Activated CD8-positive, alpha-beta memory T cell treated with anti-CD3 and anti-CD28 coated beads for 36 hours (primary cell): ENCODE data around the gene HOMER2. TPM values are rescaled to one million over a fixed set of nuclear protein-coding genes. Genes with fewer than 3 reads are reported as not detected.
"Not testable (repeated sequence)": the region's sequence is repeated elsewhere in the genome, so short reads cannot be mapped to it uniquely, and the experiment has no call there.

Experiments used
- CTCF ChIA-PET: fragments of 350-600 bp; sonication (Branson Sonifier 250); formaldehyde crosslinking; loops from one replicate; lab custom pipeline; 2021; ENCODE audit warnings: antibody characterized with exemption; lab: Charles Lee
- POLR2A ChIA-PET: fragments of 350-600 bp; sonication (Branson Sonifier 250); formaldehyde crosslinking; loops from one replicate; lab custom pipeline; 2021; ENCODE audit warnings: antibody characterized with exemption; lab: Charles Lee
- total RNA-seq, 2 experiments: library from RNA; stranded (reverse); gene quantifications; one replicate each; pipeline ENCODE4 v1.2.3, GENCODE V29; 2021

HOMER2 gene
- total RNA-seq, 2 experiments from 2014 or later, result 8.6 to 10.8 TPM

DNA sequence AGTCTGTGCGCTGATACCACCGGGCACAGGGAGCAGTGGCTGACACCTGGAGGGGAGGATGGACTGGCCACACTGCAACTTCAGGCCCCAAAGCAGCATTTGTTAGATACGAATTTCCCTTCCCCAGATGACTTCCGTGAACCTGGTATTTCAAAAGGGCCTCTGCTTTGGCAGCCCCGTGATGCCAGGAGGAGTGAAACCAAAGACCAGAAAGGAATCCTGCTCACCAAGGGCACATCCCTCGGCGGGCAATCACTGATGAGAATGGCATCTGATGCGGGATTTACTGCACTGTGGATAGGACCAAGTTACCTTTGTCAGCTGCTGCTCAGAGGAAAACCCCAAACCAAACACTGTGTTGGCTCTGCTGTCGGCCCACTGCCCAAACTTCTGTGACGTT is 77.6 kb downstream of the HOMER2 start:
- CTCF ChIA-PET, result no interaction called here
- POLR2A ChIA-PET, result no interaction called here

- CTCF ChIA-PET, result no interaction called here
- POLR2A ChIA-PET, result no interaction called here
These were observed 78.3 kb downstream of the HOMER2 start for GRCh38 chr15:82874267-82874666.

DNA sequence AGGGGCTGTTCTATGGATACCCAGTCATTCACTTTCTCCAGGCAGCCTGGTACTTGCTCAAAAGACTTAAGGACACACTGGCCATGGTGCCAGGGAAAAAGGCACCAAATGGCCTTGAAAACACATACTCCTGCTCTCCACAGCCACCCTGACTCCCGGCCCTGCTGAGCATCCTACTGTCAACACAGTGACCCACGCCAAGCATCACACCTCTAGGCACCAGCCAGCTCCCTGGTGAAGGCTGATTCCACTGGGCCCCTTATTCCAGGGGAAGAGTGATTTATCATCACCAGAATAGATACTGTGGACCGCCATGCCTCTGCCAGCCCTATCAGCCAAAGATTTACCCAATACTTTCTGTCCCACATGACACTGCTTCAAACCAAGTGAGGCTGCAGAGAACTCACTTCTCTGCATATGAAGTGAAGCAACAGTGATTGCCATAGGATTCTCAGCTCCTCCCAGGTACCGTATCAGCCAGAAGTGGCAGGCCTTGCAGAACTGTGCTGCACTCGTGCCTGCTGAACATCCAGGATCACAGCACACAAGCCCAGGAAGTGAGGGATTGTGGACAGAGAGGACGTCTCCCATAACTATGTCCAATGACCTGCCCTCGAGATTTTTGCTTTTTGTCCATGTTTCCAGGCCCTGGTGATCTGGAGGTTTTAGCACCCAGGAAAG is 79.4 kb downstream of the HOMER2 start:
- POLR2A ChIA-PET, result no interaction called here
- CTCF ChIA-PET, result interaction anchor here (1.5 kb wide), 1 partner anchor 22 kb away, joined by 3 read pairs; no protein-coding TSS in a partner anchor

DNA sequence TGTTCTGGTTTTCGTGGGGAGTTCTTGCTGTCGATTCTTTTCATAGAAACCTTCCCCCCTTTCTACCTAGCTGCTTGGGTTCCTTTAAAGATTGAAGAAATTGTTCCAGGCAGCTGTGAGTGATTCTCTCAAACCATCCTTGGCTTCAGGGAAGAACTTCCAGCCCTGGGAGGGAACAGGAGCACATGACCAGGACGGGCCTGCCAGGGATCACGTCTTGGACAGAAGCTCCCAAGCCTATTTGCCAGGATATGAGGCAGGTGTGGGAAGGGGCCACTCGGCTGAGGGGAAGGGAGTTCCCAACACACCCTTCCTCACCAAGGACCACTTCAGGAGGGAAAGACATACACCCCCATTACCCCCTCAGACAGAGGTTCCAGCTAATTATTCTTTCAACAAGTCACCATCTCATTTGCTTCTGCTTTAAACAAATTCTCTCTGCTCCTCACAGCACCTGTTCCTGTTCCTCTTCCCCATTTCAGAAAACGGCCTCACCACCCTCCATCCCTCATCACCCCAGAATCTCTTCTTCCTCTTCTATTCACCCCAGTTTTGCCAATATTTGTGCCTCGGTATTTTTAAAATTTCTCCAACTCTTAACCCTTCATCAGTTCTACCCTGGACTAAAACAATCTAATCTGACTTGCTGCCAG is 80.6 kb downstream of the HOMER2 start:
- POLR2A ChIA-PET, result no interaction called here

GRCh38 chr15:82871358-82871757 is 81.2 kb downstream of the HOMER2 start:
- ChIA-PET POLR2A (no interaction called here), CTCF (interaction anchor here (1.5 kb wide), 1 partner anchor 20 kb away, joined by 3 read pairs; no protein-coding TSS in a partner anchor)

More for the DNA sequence above, 80.6 kb downstream of the HOMER2 start:
- CTCF ChIA-PET, result interaction anchor here (1.5 kb wide), 1 partner anchor 21 kb away, joined by 3 read pairs; no protein-coding TSS in a partner anchor

DNA sequence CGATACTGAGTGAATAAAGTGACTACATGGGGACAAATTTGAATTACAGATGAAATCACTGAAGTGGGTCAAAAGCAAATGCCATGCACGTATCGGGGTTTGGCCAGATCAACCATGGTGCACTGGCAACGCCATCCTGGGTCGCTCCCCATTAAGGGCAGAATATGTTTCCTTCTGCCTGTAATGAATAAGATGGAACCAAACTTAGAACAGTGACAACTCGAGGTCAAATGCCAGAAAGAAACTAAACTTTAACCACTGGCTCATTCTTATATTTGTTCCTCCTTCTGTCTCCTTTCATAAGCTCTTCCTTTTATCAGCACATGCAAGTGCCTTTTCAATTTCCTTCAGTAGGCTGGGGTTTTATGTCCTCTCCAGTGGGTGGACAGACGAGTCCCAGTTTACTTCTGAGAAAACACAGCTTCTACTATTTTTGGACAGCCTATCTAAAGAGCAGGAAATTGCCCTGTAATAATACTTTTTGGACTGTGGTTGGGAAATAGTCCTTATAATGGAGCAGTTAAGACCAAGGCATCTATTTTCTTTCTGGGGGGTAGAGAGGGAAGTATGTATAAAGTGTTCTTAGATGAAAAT is 81.7 kb downstream of the HOMER2 start:
- ChIA-PET CTCF (no interaction called here), POLR2A (no interaction called here)

DNA sequence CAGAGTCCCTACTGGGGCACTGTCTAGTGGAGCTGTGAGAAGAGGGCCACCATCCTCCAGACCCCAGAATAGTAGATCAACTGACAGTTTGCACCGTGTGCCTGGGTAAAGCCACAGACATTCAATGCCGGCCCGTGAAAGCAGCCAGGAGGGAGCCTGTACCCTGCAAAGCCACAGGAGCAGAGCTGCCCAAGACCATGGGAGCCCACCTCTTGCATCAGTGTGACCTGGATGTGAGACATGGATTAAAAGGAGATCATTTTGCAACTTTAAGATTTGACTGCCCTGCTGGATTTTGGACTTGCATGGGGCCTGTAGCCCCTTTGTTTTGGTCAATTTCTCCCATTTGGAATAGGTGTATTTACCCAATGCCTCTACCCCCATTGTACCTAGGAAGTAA is 86.5 kb downstream of the HOMER2 start:
- POLR2A ChIA-PET, CTCF ChIA-PET: not testable (repeated sequence)

DNA sequence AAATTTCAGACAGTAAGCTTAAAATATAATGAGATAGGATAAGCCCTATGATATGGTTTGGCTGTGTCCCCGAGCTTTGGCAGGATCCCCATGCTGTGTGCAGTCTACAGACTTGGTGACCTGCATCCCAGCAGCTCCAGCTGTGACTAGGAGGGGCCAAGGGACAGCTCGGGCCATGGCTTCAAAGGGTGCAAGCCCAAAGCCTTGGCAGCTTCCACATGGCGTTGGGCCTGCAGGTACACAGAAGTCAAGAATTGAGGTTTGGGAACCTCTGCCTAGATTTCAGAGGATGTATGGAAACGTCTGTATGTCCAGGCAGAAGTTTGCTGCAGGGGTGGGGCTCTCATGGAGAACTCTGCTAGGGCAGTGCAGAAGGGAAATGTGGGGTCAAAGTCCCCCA is 86.9 kb downstream of the HOMER2 start:
- POLR2A ChIA-PET, result not testable (repeated sequence)

GRCh38 chr15:82864967-82865366 is 87.6 kb downstream of the HOMER2 start:
- ChIA-PET POLR2A (no interaction called here), CTCF (interaction anchor here (1.0 kb wide), 1 partner anchor 16 kb away, joined by 3 read pairs; no protein-coding TSS in a partner anchor)

More for the DNA sequence above, 86.9 kb downstream of the HOMER2 start:
- CTCF ChIA-PET, result not testable (repeated sequence)

DNA sequence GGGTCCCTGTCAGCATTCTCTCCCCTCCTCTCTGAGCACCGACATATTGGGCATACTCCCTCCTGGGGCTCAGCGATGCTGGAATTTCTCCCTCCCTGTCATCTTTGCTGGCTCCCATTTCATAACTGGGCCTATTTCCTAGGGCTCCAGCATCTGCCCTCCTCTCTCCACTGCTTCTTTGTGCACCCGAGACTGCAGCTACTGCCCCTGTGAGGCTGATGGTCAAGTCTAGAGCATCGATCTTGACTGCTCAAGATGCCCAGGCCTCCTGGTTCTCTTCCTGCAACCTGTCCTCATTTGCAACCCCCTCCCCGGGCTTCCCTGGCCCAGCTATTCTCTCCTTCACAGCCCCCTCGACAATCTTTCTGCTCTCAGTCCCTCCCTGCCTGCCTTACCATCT is 89.6 kb downstream of the HOMER2 start:
- ChIA-PET CTCF (no interaction called here), POLR2A (no interaction called here)

GRCh38 chr15:82858932-82859331 is 93.6 kb downstream of the HOMER2 start:
- ChIA-PET CTCF (no interaction called here), POLR2A (no interaction called here)

DNA sequence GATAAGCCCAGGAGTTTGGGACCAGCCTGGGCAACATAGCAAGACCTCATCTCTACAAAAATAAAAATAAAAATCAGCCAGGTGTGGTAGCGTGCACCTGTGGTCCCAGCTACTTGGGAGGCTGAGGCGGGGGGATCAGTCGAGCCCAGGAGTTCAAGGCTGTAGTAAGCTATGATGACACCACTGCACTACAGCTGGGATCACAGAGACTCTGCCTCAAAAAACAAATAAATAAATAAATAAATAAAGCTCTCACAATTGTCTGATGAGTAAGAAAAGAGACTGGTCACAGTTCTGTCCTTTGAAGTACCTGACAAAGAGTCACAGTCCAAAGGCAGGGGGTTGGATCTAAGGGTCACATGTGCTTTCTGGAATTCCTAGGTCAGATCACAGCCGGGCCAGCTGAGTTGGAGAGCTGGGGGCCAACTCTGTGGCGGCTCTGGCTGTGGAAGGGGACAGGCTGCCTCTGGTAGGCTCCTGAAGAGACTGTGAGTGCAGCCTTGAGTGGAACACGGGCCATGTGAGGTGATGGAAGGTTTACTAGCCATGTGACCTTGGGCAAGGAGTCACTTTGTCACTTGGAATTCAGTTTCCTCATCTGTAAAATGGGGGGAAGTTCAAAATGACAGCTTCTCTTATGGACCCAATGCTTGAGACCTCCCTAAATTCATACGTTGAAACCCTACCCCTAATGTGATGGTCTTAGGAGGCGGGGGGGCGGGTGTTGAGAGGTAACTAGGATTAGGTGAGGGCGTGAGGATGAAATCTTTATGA is 95.9 kb downstream of the HOMER2 start:
- POLR2A ChIA-PET, result no interaction called here
- CTCF ChIA-PET, result interaction anchor here (0.8 kb wide), 1 partner anchor 12 kb away, joined by 3 read pairs; no protein-coding TSS in a partner anchor

DNA sequence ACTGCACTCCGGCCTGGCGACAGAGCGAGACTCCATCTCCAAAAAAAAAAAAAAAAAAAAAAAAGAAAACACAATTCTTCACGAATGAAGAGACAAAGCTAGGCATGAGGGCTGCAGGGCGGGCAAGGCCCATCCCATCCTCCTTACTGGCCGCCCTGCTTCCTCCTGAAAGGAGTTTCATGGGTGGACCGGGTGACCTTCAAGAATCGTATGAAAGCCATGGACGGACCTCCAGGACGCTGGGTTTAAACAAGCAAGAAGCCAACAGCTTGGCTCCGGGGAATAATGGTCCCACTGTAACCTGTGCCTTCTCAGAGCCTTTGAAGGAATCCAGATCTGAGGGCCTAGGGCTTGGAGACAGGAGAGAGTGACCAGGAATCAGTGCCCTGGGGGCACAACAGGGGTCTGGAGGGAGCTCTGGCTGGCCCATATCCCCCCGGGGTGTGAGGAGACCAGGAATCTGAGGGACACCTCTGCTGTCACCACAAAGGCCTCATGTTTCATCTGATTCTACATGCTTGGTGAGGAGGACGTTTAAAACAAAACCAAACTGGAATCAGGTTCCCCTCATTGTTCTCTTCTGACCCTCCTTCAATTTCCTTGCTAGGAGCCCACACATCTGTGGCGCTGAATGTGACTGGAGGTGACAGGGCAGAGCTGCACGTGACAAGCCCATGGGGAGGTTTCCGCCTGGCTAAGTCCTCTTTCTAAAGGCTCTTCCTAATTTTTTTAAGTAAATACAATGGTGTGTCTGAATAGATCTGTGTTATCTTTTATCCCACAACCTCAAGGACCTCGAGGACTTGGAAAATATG is 97.0 kb downstream of the HOMER2 start:
- ChIA-PET POLR2A (no interaction called here), CTCF (interaction anchor here (0.5 kb wide), 1 partner anchor 553 kb away, joined by 3 read pairs; no protein-coding TSS in a partner anchor)

DNA sequence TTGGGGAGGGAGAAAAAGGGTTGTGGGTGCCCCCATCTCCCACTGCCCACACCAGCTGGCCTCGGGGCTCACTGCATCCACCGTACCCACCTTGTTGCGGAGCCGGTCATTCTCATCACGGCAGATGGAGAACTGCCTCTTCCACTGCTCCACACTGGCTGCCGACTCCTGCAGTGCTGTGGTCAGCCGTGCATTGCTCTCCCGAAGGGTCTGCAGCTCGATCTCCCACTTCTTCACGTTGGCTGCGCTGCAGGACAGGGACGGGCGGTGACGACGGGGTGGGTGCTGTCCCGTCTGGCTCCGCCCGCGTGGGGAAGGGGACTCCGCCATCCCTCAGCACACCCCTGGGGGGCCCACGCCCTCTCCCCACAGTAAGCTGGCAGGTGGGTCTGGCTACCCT is 98.0 kb downstream of the HOMER2 start:
- CTCF ChIA-PET, result no interaction called here
- POLR2A ChIA-PET, result no interaction called here

DNA sequence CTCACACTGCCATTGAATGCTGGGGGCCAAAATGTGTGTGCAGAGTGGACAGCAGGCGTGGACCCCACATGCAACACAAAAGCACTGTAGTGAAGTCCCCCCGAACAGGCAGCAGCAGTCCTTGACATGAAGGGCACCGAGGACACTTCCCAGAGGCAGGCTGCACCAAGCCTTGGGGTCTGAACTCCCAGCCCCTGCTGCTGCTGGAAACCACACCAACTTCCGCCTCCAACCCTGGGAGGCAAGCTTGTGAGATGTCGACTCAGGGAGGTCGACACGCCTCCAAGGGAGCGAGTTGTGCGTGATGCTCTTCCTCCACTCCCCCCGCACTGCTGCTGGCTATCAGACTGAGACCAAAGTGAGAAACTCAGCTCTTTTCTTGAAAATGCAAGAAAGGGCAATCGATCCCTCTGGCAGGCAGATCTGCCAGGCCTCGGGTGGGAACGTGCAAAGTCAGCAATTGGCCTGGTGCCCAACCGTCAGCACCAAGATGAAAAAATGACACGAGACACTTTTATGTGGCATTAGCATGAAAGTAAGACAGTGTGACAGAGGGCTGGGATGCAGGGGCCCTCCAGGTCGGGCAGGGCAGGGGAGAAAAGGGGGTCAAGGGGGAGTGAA is 99.5 kb downstream of the HOMER2 start:
- POLR2A ChIA-PET, result no interaction called here

GRCh38 chr15:82851981-82852511 is 100.5 kb downstream of the HOMER2 start:
- CTCF ChIA-PET, result no interaction called here
- POLR2A ChIA-PET, result no interaction called here

More for the DNA sequence above, 99.5 kb downstream of the HOMER2 start:
- CTCF ChIA-PET, result no interaction called here

- CTCF ChIA-PET, result interaction anchor here (1.1 kb wide), 1 partner anchor 21 kb away, joined by 3 read pairs; no protein-coding TSS in a partner anchor
- POLR2A ChIA-PET, result no interaction called here
These were observed 101.1 kb downstream of the HOMER2 start for GRCh38 chr15:82851306-82851850.

DNA sequence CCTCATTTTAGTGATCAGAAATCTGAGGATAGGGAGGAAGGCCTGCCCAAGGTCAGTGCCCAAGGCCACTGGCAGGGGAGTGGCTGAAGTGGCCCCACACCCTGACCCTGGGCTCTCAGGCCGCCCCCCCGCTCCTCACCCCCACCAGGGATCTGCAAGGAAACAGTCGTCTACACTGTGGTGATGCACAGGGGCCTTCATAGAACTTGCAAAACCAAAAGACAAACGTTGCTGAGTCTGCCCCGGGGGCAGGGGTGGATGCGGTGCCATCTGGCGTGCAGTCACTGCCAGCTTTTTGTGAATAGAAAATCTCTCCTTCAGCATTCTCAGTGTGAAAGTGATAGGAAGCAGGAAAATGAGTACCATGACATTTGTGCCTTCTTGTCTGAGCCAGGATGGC is 101.8 kb downstream of the HOMER2 start:
- POLR2A ChIA-PET, result no interaction called here

More for the DNA sequence above, 101.8 kb downstream of the HOMER2 start:
- CTCF ChIA-PET, result interaction anchor here (1.1 to 1.6 kb wide), 2 partner anchors 21 to 149 kb away, joined by 3 to 9 read pairs; no protein-coding TSS in a partner anchor
